MM.1S (cell line): ENCODE measurements around the gene NRGN.

Source experiments
- DNase-seq: peaks from one replicate; pipeline ENCODE4 v3.0.0-alpha.2; 2015
- H2AFZ ChIP-seq: fragments of 300-600 bp; sonication (generic); 2 replicates; pipeline ENCODE4 v1.6.0; 2016; ENCODE audit warnings: antibody characterized with exemption, low read length
- H3F3A ChIP-seq: fragments of 300-600 bp; sonication (generic); 2 replicates; pipeline ENCODE4 v1.6.1; 2016; ENCODE audit warnings: mild to moderate bottlenecking, antibody characterized with exemption, low read length, moderate library complexity, mixed read lengths; ENCODE audit not compliant: insufficient read depth
- H3K27ac ChIP-seq: fragments of 300-600 bp; sonication (generic); 2 replicates; pipeline ENCODE4 v1.5.1; 2016; ENCODE audit warnings: mild to moderate bottlenecking, low read length
- H3K27me3 ChIP-seq: fragments of 300-600 bp; sonication (generic); replicated peaks from 2 replicates; pipeline ENCODE4 v1.6.0; 2016; ENCODE audit warnings: low read length; ENCODE audit not compliant: insufficient read depth
- H3K36me3 ChIP-seq: fragments of 300-600 bp; sonication (generic); replicated peaks from 2 replicates; pipeline ENCODE4 v1.6.1; 2016; ENCODE audit warnings: mild to moderate bottlenecking, low read length, mixed read lengths; ENCODE audit not compliant: insufficient read depth
- H3K4me1 ChIP-seq: fragments of 300-600 bp; sonication (generic); 2 replicates; pipeline ENCODE4 v1.6.1; 2016; ENCODE audit warnings: low read length, mixed read lengths
- H3K4me2 ChIP-seq: fragments of 300-600 bp; sonication (generic); 2 replicates; pipeline ENCODE4 v1.6.0; 2016; ENCODE audit warnings: low read depth, low read length
- H3K4me3 ChIP-seq: fragments of 300-600 bp; sonication (generic); 2 replicates; pipeline ENCODE4 v1.5.1; 2016; ENCODE audit warnings: low read length, mixed read lengths
- H3K79me2 ChIP-seq: fragments of 300-600 bp; sonication (generic); 2 replicates; pipeline ENCODE4 v1.6.1; 2016; ENCODE audit warnings: mixed run types, low read length, mixed read lengths
- H3K9ac ChIP-seq: fragments of 300-600 bp; sonication (generic); 2 replicates; pipeline ENCODE4 v1.6.1; 2016; ENCODE audit warnings: low read length, mixed read lengths
- H3K9me2 ChIP-seq: fragments of 300-600 bp; sonication (generic); replicated peaks from 2 replicates; pipeline ENCODE4 v1.6.1; 2016; ENCODE audit warnings: mild to moderate bottlenecking, low read length, mixed read lengths; ENCODE audit not compliant: insufficient read depth
- H3K9me3 ChIP-seq: fragments of 300-600 bp; sonication (generic); replicated peaks from 2 replicates; pipeline ENCODE4 v1.6.1; 2016; ENCODE audit warnings: mild to moderate bottlenecking, low read length, mixed read lengths; ENCODE audit not compliant: insufficient read depth
- H4K20me1 ChIP-seq: fragments of 300-600 bp; sonication (generic); 2 replicates; pipeline ENCODE4 v1.6.1; 2016; ENCODE audit warnings: mild to moderate bottlenecking, low read length, moderate library complexity, mixed read lengths; ENCODE audit not compliant: insufficient read depth
- CTCF ChIP-seq: fragments of 300-600 bp; sonication (generic); IDR thresholded peaks from 2 replicates; pipeline ENCODE4 v1.5.1; 2016; ENCODE audit warnings: antibody characterized with exemption, low read length, mixed read lengths
- EZH2 ChIP-seq: fragments of 300-600 bp; sonication (generic); optimal IDR thresholded peaks from 2 replicates; pipeline ENCODE3; 2017; ENCODE audit warnings: low read depth, mild to moderate bottlenecking, antibody characterized with exemption, low read length, mixed read lengths
- EZH2phosphoT487 ChIP-seq: fragments of 300-600 bp; sonication (generic); IDR thresholded peaks from 2 replicates; pipeline ENCODE4 v1.6.1; 2018; ENCODE audit warnings: antibody characterized with exemption, low read length

Gene NRGN

GRCh38 chr11:124783002-124783401 lies 43.3 kb downstream of the NRGN start:
- no peak overlapping the region for H2AFZ ChIP-seq
- H3K27ac ChIP-seq = no peak overlapping the region
- peaks cover 16% of the 10 kb centered on the region for H3K4me1 ChIP-seq
- no peaks in the 10 kb centered on the region; the same call in 1 of the 2 replicates for H4K20me1 ChIP-seq
- no peak for TF ChIP-seq EZH2
- no peak for TF ChIP-seq EZH2phosphoT487
- TF ChIP-seq CTCF = no peak
- no peaks in the 10 kb centered on the region for H3K9me2 ChIP-seq
- no peaks in the 10 kb centered on the region for H3K36me3 ChIP-seq
- DNase-seq = no peak
- H3K27me3 ChIP-seq = no peaks in the 10 kb centered on the region
- peaks cover 16% of the 10 kb centered on the region; the same call in 1 of the 2 replicates for H3K79me2 ChIP-seq
- no peak overlapping the region for H3K9ac ChIP-seq
- H3K4me2 ChIP-seq = no peak overlapping the region
- H3F3A ChIP-seq = peaks cover 5% of the 10 kb centered on the region; the same call in 1 of the 2 replicates
- H3K4me3 ChIP-seq = no peak overlapping the region
- no peaks in the 10 kb centered on the region for H3K9me3 ChIP-seq

DNA sequence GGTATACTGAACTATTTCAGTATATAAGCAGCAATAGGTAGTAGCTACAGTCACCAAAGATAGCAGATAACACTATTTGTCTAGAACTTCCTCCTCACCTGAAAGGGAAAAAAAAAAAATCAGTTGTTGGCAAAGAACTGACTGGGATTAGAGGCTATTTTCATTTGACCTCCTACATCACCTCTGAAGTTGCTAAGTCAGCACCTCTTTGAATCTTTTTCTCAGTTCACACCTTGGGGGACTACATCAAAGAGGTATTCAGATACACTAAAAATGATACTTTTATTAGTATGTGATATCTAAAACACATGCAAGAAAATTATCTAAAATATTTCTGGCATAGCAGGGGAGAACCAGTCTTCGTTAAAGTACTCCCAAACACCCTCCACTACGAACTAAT lies 44.3 kb downstream of the NRGN start:
- Histone ChIP-seq H3K9ac (no peak overlapping the region), H3K9me2 (no peaks in the 10 kb centered on the region), H3F3A (peaks cover 5% of the 10 kb centered on the region; the same call in 1 of the 2 replicates), H4K20me1 (no peaks in the 10 kb centered on the region; the same call in 1 of the 2 replicates), H3K27ac (peak overlapping the region; percentile 1; the same call in 1 of the 2 replicates), H3K79me2 (peaks cover 25% of the 10 kb centered on the region), H3K36me3 (no peaks in the 10 kb centered on the region), H3K4me1 (peaks cover 16% of the 10 kb centered on the region), H2AFZ (no peak overlapping the region), H3K4me3 (no peak overlapping the region), H3K9me3 (no peaks in the 10 kb centered on the region), H3K4me2 (no peak overlapping the region), H3K27me3 (no peaks in the 10 kb centered on the region)
- peak; percentile 22 for DNase-seq
- TF ChIP-seq CTCF (no peak), EZH2 (no peak), EZH2phosphoT487 (no peak)

- no peaks in the 10 kb centered on the region for H3K9me2 ChIP-seq
- H3K4me3 ChIP-seq = no peak overlapping the region
- H2AFZ ChIP-seq = no peak overlapping the region
- H3K4me2 ChIP-seq = no peak overlapping the region
- no peaks in the 10 kb centered on the region; the same call in 1 of the 2 replicates for H4K20me1 ChIP-seq
- H3F3A ChIP-seq = peaks cover 14% of the 10 kb centered on the region
- peaks cover 46% of the 10 kb centered on the region for H3K4me1 ChIP-seq
- H3K36me3 ChIP-seq = no peaks in the 10 kb centered on the region
- no peak overlapping the region for H3K27ac ChIP-seq
- H3K9me3 ChIP-seq = no peaks in the 10 kb centered on the region
- no peaks in the 10 kb centered on the region for H3K27me3 ChIP-seq
- TF ChIP-seq EZH2phosphoT487 = no peak
- no peak for TF ChIP-seq CTCF
- TF ChIP-seq EZH2 = no peak
- DNase-seq = no peak
- H3K9ac ChIP-seq = no peak overlapping the region
- H3K79me2 ChIP-seq = peaks cover 66% of the 10 kb centered on the region
Measured at GRCh38 chr11:124788521-124788920, 48.8 kb downstream of the NRGN start.
